Panc1 (cell line): ENCODE results near the gene CFAP97D1.

ENCODE experiments used
- CTCF ChIP-seq: fragments of 450-650 bp; IDR thresholded peaks from 2 replicates; pipeline ENCODE4 v1.5.1; 2017; ENCODE audit warnings: mild to moderate bottlenecking
- POLR2AphosphoS5 ChIP-seq: IDR thresholded peaks from 2 replicates; pipeline ENCODE4 v1.6.1; 2012; ENCODE audit warnings: mild to moderate bottlenecking, low read depth, low read length, moderate library complexity

DNA sequence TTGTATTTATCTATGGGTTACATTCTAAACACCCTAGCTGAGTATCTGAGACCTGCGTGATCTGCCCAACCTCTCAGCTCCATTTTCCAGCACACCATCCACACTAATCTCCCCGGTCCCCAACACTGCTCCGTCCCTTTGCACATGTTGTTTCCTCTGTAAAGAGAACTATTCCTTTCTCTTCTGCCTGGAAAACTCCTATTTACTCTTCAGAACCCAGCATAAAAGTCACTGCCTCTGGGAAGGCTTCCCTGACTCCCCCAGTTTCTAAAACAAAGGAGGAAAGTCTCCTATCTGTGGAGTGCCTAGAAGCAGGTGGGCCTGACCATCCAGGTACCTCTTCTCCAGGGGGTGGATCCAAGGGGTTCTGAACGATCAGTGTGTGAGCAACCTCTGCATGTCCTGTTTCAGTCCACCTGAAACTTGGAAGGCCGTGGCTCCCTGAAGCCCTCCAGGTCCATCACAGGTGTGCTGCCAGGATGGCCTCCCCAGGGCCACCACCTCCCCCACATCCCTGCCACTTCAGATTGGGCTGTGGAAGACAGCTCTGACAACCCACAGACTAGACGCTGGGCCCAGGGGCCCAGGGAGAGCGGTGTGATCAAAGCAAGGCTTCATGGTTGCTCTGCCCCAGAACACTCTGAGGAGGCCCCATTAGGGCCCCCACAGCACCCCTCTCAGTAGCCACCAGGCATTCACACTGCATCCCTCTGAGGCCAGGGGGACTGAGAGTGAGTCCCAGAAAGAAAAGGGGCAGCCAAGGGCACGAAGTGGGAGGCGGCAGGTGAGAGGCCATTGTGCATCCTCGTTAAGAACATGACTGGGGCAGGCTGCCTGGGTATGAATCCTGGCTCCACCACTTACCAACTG is 32.4 kb downstream of the CFAP97D1 start:
- TF ChIP-seq POLR2AphosphoS5 (no peak), CTCF (no peak)
